ENCODE measurements around the gene DUSP12. TPM values are rescaled to one million over a fixed set of nuclear protein-coding genes. Genes with fewer than 3 reads are reported as not detected.

The DUSP12 gene
- total and polyA plus RNA-seq, 2 donors (not counting 3 experiments of a cell fraction or from before 2014, with no cell fraction given) = 26.8 to 31.6 TPM

DNA sequence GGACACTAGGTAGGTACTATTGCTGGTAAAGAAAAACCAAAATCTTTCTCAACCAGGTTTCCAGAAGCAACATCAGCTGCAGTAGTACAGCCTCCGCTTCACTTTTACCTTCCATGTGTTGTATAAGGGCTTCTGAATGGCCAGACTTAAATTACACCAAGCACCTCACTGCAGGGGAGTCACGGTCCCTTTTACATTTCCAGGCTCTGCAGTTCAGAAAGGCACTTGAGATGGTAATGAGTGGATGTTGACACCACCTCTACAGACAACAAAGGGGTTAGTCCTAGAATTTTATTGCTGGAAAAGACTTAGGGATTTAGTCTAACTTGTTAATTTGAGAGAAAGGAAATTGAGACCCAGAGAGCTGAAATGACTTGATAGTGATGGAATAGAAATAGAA is 12.0 kb upstream of the DUSP12 start:
- intact Hi-C loops (cut with micrococcal nuclease) (no loop called here), dilution Hi-C loops (cut with MboI; ENCODE audit: extremely low pct_ligation_motif_present, low sequenced_read_pairs) (no loop called here)
- Histone ChIP-seq H3K79me2 (ENCODE audit: control insufficient read depth, insufficient read depth, low read length) (no peaks in the 10 kb centered on the region), H3K9ac (replicated peaks; ENCODE audit: extremely low read depth, insufficient read depth, low read length) (no peak overlapping the region), H3K27ac (ENCODE audit: insufficient read depth, low read depth, low read length) (no peak overlapping the region), H3K4me2 (ENCODE audit: insufficient read depth, low read length) (no peak overlapping the region), H3K9me3 (replicated peaks; ENCODE audit: control insufficient read depth, insufficient read depth, low read length) (no peaks in the 10 kb centered on the region), H3K9me1 (replicated peaks; ENCODE audit: control insufficient read depth, extremely low read depth, insufficient read depth, low read length) (no peaks in the 10 kb centered on the region), H3K4me1 (ENCODE audit: control insufficient read depth, extremely low read depth, insufficient read depth, low read length) (peaks cover 14% of the 10 kb centered on the region), H4K20me1 (replicated peaks; ENCODE audit: control insufficient read depth, extremely low read depth, insufficient read depth, low read length) (no peaks in the 10 kb centered on the region), H3K36me3 (ENCODE audit: control insufficient read depth in 2 of 2, extremely low read depth in 1 of 2, insufficient read depth in 2 of 2, low read length in 2 of 2) (no peaks in the 10 kb centered on the region), H3K4me3 (replicated peaks in 1 of 3; ENCODE audit: insufficient read depth in 1 of 3, low read depth in 1 of 3, low read length in 3 of 3) (no peak overlapping the region), H3K27me3 (ENCODE audit: control insufficient read depth in 2 of 2, insufficient read depth in 2 of 2, low read length in 2 of 2) (no peaks in the 10 kb centered on the region), H2AFZ (ENCODE audit: low read depth, low read length) (no peak overlapping the region)
- no peak for TF ChIP-seq EZH2 (IDR thresholded peaks at IDR 0.05; ENCODE audit: borderline replicate concordance, low read depth, low read length, severe bottlenecking)
- no peak for TF ChIP-seq MAX (IDR thresholded peaks at IDR 0.05; ENCODE audit: insufficient read depth, insufficient read length)
- no peak for TF ChIP-seq POLR2A (IDR thresholded peaks at IDR 0.05; ENCODE audit: low read depth, low read length)
- no peak for TF ChIP-seq POLR2AphosphoS5 (IDR thresholded peaks at IDR 0.05; ENCODE audit: insufficient read depth, low read depth, low read length)
- TF ChIP-seq GATA2 (IDR thresholded peaks at IDR 0.05; ENCODE audit: insufficient read depth, insufficient read length, low read depth, low read length) = no peak
- no peak for TF ChIP-seq CTCF (IDR thresholded peaks at IDR 0.05; ENCODE audit: extremely low read depth in 1 of 2, insufficient read depth in 1 of 2, low read depth in 1 of 2, low read length in 2 of 2)
- no peak for TF ChIP-seq JUN (IDR thresholded peaks at IDR 0.05; ENCODE audit: borderline replicate concordance, insufficient read depth, insufficient read length, low read depth)
- no peak for TF ChIP-seq MYC (IDR thresholded peaks at IDR 0.05; ENCODE audit: low read depth, low read length)
- TF ChIP-seq FOS (IDR thresholded peaks at IDR 0.05; ENCODE audit: borderline replicate concordance, insufficient read depth, low read length) = no peak
- CTCF ChIA-PET = interaction anchor here (0.5 to 7.5 kb wide), 7 partner anchors 12 to 747 kb away, joined by 3 to 102 read pairs (median 12); partner anchors contain the start of gene DUSP12
- no peak for DNase-seq (ENCODE audit: low read depth, low spot score)
- POLR2A ChIA-PET = interaction anchor here (1.1 kb wide), 1 partner anchor 12 kb away, joined by 3 read pairs; the partner anchor contains the start of gene DUSP12
- BruUV-seq (replicated peaks) = no TSS peak
- no peak for FAIRE-seq

Data from endothelial cell of umbilical vein (primary cell).